ENCODE results near the gene AKAP13. TPM values are rescaled to one million over a fixed set of nuclear protein-coding genes. Genes with fewer than 3 reads are reported as not detected.

The AKAP13 gene
- total RNA-seq, 1 experiment from 2014 or later: 47.3 TPM

DNA sequence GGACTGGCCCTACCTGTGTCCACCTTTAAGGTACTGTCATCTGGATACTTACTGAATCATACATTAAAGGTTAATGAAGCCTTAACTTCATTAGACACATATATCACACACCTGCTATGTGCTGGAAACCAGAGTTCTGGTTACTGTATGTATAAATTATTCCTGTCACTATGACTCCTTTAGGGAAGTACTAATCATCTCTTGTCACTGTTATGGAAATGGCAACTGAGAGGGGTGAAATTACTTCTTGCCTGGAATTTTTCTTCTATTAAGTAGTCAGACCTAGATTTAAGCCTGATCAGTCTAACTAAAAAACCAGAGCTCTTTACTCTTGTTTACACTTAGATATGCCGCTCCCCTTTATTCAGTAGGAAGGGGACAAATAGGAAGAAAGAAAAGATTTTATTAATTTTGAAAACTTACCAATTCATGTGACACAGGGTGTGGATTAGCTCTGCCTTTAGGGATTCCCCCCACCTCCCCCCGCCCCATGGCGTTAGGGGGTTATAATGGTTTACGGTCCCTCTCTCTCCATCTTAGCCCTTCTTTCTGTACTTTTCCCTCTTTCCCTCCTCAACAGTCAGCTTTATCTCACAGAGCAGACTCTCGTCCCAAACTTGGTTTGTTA lies 261.8 kb downstream of the AKAP13 start:
- Histone ChIP-seq H3K4me2 (ENCODE audit: insufficient read depth, insufficient read length, low read length) (no peak overlapping the region), H3T11ph (ENCODE audit: low read length) (no peak overlapping the region), H3K9me3 (ENCODE audit: control insufficient read depth, low read depth, low read length) (no peaks in the 10 kb centered on the region), H2BK20ac (ENCODE audit: low read depth, low read length, poor library complexity, severe bottlenecking) (no peak overlapping the region), H2AFZ (ENCODE audit: low read length) (no peak overlapping the region), H3K4ac (ENCODE audit: low read depth, low read length) (no peak overlapping the region), H2BK120ac (ENCODE audit: low read depth, low read length, poor library complexity, severe bottlenecking) (no peak overlapping the region), H3K4me1 (ENCODE audit: insufficient read depth, low read length) (no peaks in the 10 kb centered on the region), H3K23ac (ENCODE audit: insufficient read length, low read depth, low read length) (no peak overlapping the region), H3K9ac (ENCODE audit: extremely low read depth, insufficient read length, low read length) (no peak overlapping the region), H3K18ac (ENCODE audit: insufficient read length, low read depth, low read length) (no peak overlapping the region), H4K20me1 (ENCODE audit: control insufficient read depth, insufficient read depth, insufficient read length) (no peaks in the 10 kb centered on the region), H3K27me3 (ENCODE audit: insufficient read depth, low read length) (no peaks in the 10 kb centered on the region), H2BK15ac (ENCODE audit: low read depth, low read length) (no peak overlapping the region), H4K8ac (replicated peaks; ENCODE audit: insufficient read length, low read depth, low read length) (no peak overlapping the region), H3K27ac (ENCODE audit: insufficient read length, low read depth, low read length) (no peak overlapping the region), H3K79me1 (ENCODE audit: insufficient read depth, low read depth, low read length, poor library complexity, severe bottlenecking) (no peaks in the 10 kb centered on the region), H2BK5ac (ENCODE audit: insufficient read length, low read length) (no peak overlapping the region), H3K23me2 (ENCODE audit: insufficient read length, low read depth, low read length, poor library complexity, severe bottlenecking) (no peaks in the 10 kb centered on the region), H3K14ac (ENCODE audit: insufficient read depth, low read length) (no peak overlapping the region), H4K5ac (ENCODE audit: insufficient read length, low read depth, low read length) (no peak overlapping the region), H3K79me2 (ENCODE audit: insufficient read depth, low read length) (no peaks in the 10 kb centered on the region), H4K91ac (ENCODE audit: insufficient read length, low read depth, low read length) (no peak overlapping the region), H3K56ac (ENCODE audit: insufficient read length, low read depth, low read length) (no peak overlapping the region), H2BK12ac (ENCODE audit: insufficient read length, low read depth, low read length) (no peak overlapping the region), H2AK5ac (ENCODE audit: insufficient read length, low read length) (no peak overlapping the region)
- no peak for DNase-seq
- Mint-ChIP-seq H3K9me3 (no peaks in the 10 kb centered on the region; a peak in 1 of 5 replicates), H3K4me1 (peaks cover 6 to 8% of the 10 kb centered on the region in 2 experiments), H3K27ac (no peak overlapping the region), H3K27me3 (ENCODE audit: low read depth) (no peaks in the 10 kb centered on the region), H3K36me3 (ENCODE audit: insufficient read depth in 1 of 3, low read depth in 3 of 3) (peaks cover 10 to 26% (median 21%) of the 10 kb centered on the region in 3 experiments), H3K4me3 (no peak overlapping the region)
- WGBS (ENCODE audit: extremely low coverage, insufficient read length, low lambda C conversion rate): no CpG with 5 or more reads among the region's 5 CpGs
- TF ChIP-seq, protein P1, sequence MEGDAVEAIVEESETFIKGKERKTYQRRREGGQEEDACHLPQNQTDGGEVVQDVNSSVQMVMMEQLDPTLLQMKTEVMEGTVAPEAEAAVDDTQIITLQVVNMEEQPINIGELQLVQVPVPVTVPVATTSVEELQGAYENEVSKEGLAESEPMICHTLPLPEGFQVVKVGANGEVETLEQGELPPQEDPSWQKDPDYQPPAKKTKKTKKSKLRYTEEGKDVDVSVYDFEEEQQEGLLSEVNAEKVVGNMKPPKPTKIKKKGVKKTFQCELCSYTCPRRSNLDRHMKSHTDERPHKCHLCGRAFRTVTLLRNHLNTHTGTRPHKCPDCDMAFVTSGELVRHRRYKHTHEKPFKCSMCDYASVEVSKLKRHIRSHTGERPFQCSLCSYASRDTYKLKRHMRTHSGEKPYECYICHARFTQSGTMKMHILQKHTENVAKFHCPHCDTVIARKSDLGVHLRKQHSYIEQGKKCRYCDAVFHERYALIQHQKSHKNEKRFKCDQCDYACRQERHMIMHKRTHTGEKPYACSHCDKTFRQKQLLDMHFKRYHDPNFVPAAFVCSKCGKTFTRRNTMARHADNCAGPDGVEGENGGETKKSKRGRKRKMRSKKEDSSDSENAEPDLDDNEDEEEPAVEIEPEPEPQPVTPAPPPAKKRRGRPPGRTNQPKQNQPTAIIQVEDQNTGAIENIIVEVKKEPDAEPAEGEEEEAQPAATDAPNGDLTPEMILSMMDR (conservative IDR thresholded peaks at IDR 0.05): no peak
